Endothelial cell (in vitro differentiated cells): ENCODE data around the gene TSC22D4. TPM values are rescaled to one million over a fixed set of nuclear protein-coding genes. Genes with fewer than 3 reads are reported as not detected.

ENCODE experiments used
- DNase-seq: peaks from one replicate; pipeline ENCODE4 v3.0.0; 2021; ENCODE audit warnings: low spot score
- H3K27ac Mint-ChIP-seq: one replicate; pipeline ENCODE4 v1.8.0; 2021; ENCODE audit warnings: mixed read lengths, inconsistent platforms; ENCODE audit not compliant: unreplicated experiment
- H3K27me3 Mint-ChIP-seq: one replicate; pipeline ENCODE4 v1.8.0; 2021; ENCODE audit warnings: mild to moderate bottlenecking, moderate library complexity, mixed read lengths, inconsistent platforms; ENCODE audit not compliant: unreplicated experiment
- H3K36me3 Mint-ChIP-seq: one replicate; pipeline ENCODE4 v1.8.0; 2021; ENCODE audit warnings: mild to moderate bottlenecking, low read depth, mixed read lengths, inconsistent platforms; ENCODE audit not compliant: unreplicated experiment
- H3K4me1 Mint-ChIP-seq: one replicate; pipeline ENCODE4 v1.8.0; 2021; ENCODE audit warnings: mild to moderate bottlenecking, mixed read lengths, inconsistent platforms; ENCODE audit not compliant: unreplicated experiment
- H3K4me3 Mint-ChIP-seq: one replicate; pipeline ENCODE4 v1.8.0; 2021; ENCODE audit warnings: mild to moderate bottlenecking, mixed read lengths, inconsistent platforms; ENCODE audit not compliant: unreplicated experiment
- H3K9me3 Mint-ChIP-seq: one replicate; pipeline ENCODE4 v1.8.0; 2021; ENCODE audit warnings: mixed read lengths, inconsistent platforms; ENCODE audit not compliant: unreplicated experiment
- total RNA-seq: library from RNA; stranded (reverse); fragmentation: NEBNext Ultra II Directional; extraction: Animal tissue kit (Norgen Biotek cat#: 25700); gene quantifications from one replicate; pipeline ENCODE4 v1.2.1, GENCODE V29; 2021; ENCODE audit not compliant: unreplicated experiment
- TF ChIP-seq, protein P1 (sequence below): fragments of 200-600 bp; sonication (generic); IDR thresholded peaks from one replicate; pipeline ENCODE4 v1.5.0; 2021; ENCODE audit warnings: antibody characterized with exemption; ENCODE audit not compliant: unreplicated experiment

The TSC22D4 gene
- total RNA-seq, 1 donor from 2014 or later = 94.3 TPM

DNA sequence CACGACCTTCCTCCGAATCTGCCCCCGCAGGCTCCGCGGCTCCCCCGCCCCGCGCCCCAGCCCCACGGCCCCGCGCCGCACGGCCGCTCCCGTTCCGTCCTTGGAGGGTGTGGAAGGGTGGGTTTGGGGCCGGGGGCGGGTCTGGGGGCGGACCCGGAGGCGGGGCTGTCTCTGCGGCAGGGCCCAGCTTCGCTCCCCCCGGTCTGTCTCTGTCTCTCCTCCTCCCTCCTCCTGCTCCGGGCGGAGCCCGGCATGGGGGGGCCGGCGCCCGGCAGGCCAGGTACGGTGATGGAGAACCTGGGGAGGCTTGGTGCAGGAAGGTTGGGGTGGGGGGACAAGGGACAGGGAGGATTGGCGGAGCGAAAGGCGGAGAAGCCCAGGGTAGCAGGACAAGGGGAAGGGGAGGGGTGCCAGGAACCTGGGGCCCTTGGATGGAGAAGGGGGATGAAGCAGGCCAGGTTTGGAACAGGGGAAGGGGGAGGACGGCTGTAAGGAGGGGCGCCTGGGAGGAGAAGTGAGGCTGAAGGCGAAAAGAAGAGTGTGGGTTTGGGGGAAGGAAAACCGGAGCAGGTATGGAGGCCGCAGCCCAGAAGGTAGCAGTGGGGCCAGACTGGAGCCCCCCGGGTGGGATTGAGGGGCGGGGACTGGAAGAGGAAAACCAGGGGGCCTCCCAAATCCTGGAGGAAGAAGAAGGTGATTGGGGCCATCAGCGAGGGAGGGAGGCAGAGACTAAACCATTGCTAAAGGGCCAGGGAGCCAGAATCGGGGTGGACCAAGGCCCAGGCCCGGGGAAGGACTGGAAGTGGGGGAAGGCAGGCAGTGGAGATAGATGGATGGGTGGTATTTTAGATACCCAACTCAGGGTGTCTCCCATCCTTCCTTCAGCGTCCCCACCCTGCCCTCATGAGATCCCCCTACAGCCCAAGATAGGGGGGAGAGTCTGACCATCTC, 5.0 kb upstream of the TSC22D4 start, which contains the start of gene NYAP1:
Gene NYAP1, plus strand, starts transcription at position 206 of the 951 bp plus-strand sequence. CDS start 1,385 bp downstream, outside the sequence.
- H3K27me3 Mint-ChIP-seq = peaks cover 16% of the 10 kb centered on the region
- peak within 1 kb of the TSS; percentile 90 for H3K4me3 Mint-ChIP-seq
- TF ChIP-seq, protein P1, sequence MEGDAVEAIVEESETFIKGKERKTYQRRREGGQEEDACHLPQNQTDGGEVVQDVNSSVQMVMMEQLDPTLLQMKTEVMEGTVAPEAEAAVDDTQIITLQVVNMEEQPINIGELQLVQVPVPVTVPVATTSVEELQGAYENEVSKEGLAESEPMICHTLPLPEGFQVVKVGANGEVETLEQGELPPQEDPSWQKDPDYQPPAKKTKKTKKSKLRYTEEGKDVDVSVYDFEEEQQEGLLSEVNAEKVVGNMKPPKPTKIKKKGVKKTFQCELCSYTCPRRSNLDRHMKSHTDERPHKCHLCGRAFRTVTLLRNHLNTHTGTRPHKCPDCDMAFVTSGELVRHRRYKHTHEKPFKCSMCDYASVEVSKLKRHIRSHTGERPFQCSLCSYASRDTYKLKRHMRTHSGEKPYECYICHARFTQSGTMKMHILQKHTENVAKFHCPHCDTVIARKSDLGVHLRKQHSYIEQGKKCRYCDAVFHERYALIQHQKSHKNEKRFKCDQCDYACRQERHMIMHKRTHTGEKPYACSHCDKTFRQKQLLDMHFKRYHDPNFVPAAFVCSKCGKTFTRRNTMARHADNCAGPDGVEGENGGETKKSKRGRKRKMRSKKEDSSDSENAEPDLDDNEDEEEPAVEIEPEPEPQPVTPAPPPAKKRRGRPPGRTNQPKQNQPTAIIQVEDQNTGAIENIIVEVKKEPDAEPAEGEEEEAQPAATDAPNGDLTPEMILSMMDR = no peak
- H3K9me3 Mint-ChIP-seq = no peaks in the 10 kb centered on the region
- peaks cover 10% of the 10 kb centered on the region for H3K4me1 Mint-ChIP-seq
- no peak for DNase-seq
- H3K36me3 Mint-ChIP-seq = peaks cover 3% of the 10 kb centered on the region
- peak within 1 kb of the TSS; percentile 14 for H3K27ac Mint-ChIP-seq

DNA sequence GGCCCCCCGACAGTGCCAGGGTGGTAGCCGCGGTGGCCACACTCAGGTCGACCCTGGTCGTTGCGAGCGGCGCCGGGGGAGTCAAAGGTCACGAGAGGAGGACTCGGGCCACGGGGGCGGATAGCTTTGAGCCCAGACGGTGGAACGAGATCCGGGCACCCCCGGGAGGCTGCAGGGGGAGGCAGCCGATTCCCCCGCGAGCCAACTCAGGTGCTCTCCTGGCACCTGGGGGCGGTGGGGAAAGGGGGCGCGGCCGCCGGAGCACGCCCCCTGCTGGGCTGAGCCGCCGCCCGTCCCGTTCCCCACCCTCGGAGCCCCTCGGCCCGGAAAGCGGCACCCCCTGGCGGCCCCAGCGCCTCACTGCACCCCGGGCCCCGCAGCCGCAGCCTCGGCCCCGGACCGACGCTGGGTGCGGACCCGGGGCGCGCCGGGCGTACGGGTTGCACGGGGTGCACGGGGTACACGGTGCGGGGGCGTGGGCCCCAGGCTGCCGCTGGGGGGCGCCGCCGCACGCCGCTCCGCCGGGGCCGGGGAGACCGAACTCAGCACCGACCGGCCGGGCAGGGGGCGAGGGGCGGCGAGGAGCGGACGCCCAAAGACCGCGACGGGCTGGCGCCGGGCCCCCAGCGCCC, 4.2 kb upstream of the TSC22D4 start:
- H3K9me3 Mint-ChIP-seq = no peaks in the 10 kb centered on the region
- peaks cover 3% of the 10 kb centered on the region for H3K36me3 Mint-ChIP-seq
- TF ChIP-seq, protein P1 = peak; percentile 99
- H3K4me3 Mint-ChIP-seq = peak overlapping the region; percentile 90
- H3K27ac Mint-ChIP-seq = no peak overlapping the region
- peaks cover 14% of the 10 kb centered on the region for H3K27me3 Mint-ChIP-seq
- peaks cover 10% of the 10 kb centered on the region for H3K4me1 Mint-ChIP-seq
- DNase-seq = peak; percentile 80

DNA sequence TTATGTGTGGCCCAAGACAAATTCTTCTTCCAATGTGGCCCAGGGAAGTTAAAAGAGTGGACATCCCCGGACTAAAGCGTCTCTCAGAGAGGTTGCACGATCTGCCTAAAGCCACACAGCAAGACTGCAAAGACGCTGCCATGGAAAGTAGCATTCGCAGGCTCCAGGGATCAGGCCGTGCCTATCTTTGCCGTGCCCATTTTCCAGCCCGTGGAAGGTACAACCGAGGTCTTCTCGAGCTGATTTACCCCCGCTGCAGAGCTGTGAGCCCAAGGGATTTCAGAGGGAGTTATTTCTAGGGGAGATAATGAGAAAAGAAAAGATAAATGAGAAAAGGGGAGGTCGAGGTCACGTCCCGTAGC, 3.7 kb upstream of the TSC22D4 start:
- Mint-ChIP-seq H3K4me3 (peak overlapping the region; percentile 90), H3K27ac (no peak overlapping the region), H3K4me1 (peaks cover 10% of the 10 kb centered on the region), H3K36me3 (peaks cover 3% of the 10 kb centered on the region), H3K27me3 (peaks cover 11% of the 10 kb centered on the region), H3K9me3 (no peaks in the 10 kb centered on the region)
- DNase-seq = no peak
- TF ChIP-seq, protein P1 = no peak

DNA sequence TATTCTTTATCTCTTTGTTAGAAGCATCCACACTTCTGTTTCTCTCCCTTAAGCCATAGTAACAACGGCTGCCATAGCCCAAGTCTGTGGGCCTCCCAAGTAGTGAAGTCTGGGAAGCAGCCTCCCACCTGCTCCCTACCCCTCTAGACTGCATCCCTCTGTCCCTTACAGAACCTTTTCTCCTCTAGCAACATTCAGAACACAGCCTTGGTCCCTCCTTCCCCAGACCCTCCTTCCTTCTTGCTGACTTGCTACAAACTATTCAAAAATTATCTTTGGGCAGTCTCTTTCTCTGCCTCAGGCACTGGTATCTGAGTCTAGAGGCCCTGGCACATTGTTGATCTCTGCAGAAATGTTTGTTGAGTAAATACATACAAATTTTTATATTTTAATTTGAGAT, 2.5 kb upstream of the TSC22D4 start:
- peaks cover 3% of the 10 kb centered on the region for H3K36me3 Mint-ChIP-seq
- H3K4me3 Mint-ChIP-seq = no peak overlapping the region
- H3K27me3 Mint-ChIP-seq = peaks cover 11% of the 10 kb centered on the region
- DNase-seq = no peak
- H3K4me1 Mint-ChIP-seq = peaks cover 15% of the 10 kb centered on the region
- no peaks in the 10 kb centered on the region for H3K9me3 Mint-ChIP-seq
- TF ChIP-seq, protein P1 = no peak
- H3K27ac Mint-ChIP-seq = peak overlapping the region; percentile 64
